OCI-M1 (cell line): ENCODE results near the gene SFRP2.
A peak's percentile ranks its signal among the peaks of the same experiment; 100 is the strongest.

Source experiments
- DNase-seq: peaks from one replicate; lab custom pipeline; 2025; lab: John Stamatoyannopoulos, UW

Gene SFRP2

GRCh38 chr4:153798420-153798819 lies 9.5 kb upstream of the SFRP2 start:
- peak; percentile 44 for DNase-seq

GRCh38 chr4:153794006-153794405 lies 5.1 kb upstream of the SFRP2 start:
- no peak for DNase-seq

GRCh38 chr4:153792618-153793247 lies 3.9 kb upstream of the SFRP2 start:
- no peak for DNase-seq

GRCh38 chr4:153791746-153792617 lies 3.1 kb upstream of the SFRP2 start:
- DNase-seq: no peak

- DNase-seq: no peak
Measured at GRCh38 chr4:153790962-153791551, 2.2 kb upstream of the SFRP2 start.

- DNase-seq: no peak
Measured at GRCh38 chr4:153790500-153790865, 1.6 kb upstream of the SFRP2 start.

GRCh38 chr4:153789741-153790499 lies 1.0 kb upstream of the SFRP2 start:
- no peak for DNase-seq

GRCh38 chr4:153788051-153788412 lies 851 bp downstream of the SFRP2 start:
- no peak for DNase-seq

GRCh38 chr4:153787575-153787974 lies 1.3 kb downstream of the SFRP2 start:
- no peak for DNase-seq

GRCh38 chr4:153787061-153787560 lies 1.8 kb downstream of the SFRP2 start:
- DNase-seq: no peak

- peak; percentile 64 for DNase-seq
Measured at GRCh38 chr4:153785910-153786721, 2.8 kb downstream of the SFRP2 start.

- no peak for DNase-seq
Measured at GRCh38 chr4:153784166-153784699, 4.7 kb downstream of the SFRP2 start.

- no peak for DNase-seq
Measured at GRCh38 chr4:153782581-153782980, 6.3 kb downstream of the SFRP2 start.

GRCh38 chr4:153781717-153782416 lies 7.0 kb downstream of the SFRP2 start:
- no peak for DNase-seq

GRCh38 chr4:153781280-153781679 lies 7.6 kb downstream of the SFRP2 start:
- DNase-seq: no peak

GRCh38 chr4:153780876-153781275 lies 8.0 kb downstream of the SFRP2 start:
- no peak for DNase-seq

- DNase-seq: no peak
Measured at GRCh38 chr4:153780221-153780620, 8.7 kb downstream of the SFRP2 start.

GRCh38 chr4:153778383-153778782 lies 10.5 kb downstream of the SFRP2 start:
- DNase-seq: no peak

GRCh38 chr4:153777421-153777820 lies 11.5 kb downstream of the SFRP2 start:
- no peak for DNase-seq

GRCh38 chr4:153776601-153777000 lies 12.3 kb downstream of the SFRP2 start:
- no peak for DNase-seq
